GM23248 (cell line): ENCODE results near the gene RHOG.

Experiments used
- EZH2 ChIP-seq: fragments of 200-600 bp; sonication (generic); IDR thresholded peaks from 2 replicates; pipeline ENCODE4 v1.6.1; 2018; ENCODE audit warnings: antibody characterized with exemption, mild to moderate bottlenecking; ENCODE audit not compliant: insufficient read depth, poor library complexity, severe bottlenecking
- EZH2phosphoT487 ChIP-seq: fragments of 200-600 bp; sonication (generic); IDR thresholded peaks from 2 replicates; pipeline ENCODE4 v1.6.1; 2018; ENCODE audit warnings: antibody characterized with exemption, moderate library complexity, mild to moderate bottlenecking, low read depth; ENCODE audit not compliant: insufficient read depth

DNA sequence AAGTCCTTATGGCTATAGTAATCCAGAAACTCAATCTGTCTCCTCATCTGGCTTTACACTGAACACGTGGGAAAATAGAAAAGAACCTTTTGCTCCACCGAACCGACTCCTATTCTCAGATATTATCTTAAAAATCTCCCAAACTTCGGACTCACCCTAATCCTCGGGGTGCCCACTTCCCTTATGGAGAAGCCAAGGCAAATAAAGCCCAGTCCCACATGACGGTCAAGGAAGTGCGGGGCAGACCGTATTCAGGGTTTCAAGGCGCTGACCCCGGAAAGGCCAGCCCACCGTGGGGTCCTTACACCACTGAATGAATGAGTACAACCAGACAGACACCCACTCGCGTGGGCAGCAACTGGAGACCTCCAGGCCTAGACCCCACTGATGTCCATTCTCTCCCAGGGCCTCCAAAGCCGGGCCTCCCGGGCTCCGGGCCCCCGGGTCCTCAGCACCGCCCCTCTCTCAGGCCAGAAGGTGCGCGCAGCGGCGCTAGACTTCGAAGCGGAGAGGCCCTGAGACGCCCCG lies 43.9 kb downstream of the RHOG start:
- no peak for TF ChIP-seq EZH2
- TF ChIP-seq EZH2phosphoT487, result no peak
